ENCODE measurements around the gene TBX4.

DNA sequence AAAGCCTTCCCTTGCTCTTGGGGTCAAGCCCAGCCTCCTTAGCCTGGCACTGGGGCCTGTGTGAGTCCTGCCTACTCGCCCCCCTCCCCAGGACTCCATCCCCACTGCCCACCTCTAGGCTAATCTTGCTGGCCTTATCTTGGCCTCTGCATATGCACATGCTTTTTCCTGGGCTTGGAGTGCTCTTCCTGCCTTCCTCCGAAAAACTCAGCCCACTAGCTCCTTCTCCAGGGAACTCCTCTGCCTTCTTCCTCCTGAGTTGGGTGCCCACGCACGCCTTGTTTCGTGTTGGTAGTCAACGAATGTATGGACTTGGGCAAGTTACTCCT, 36.0 kb upstream of the TBX4 start:
- TF ChIP-seq EZH2 (IDR thresholded peaks at IDR 0.05; ENCODE audit: insufficient read depth, poor library complexity, severe bottlenecking): no peak
- TF ChIP-seq EZH2phosphoT487 (IDR thresholded peaks at IDR 0.05; ENCODE audit: insufficient read depth, low read depth): no peak
